HT-29 (cell line): ENCODE data around the gene PHGDH. TPM values are rescaled to one million over a fixed set of nuclear protein-coding genes. Genes with fewer than 3 reads are reported as not detected.
A peak's percentile ranks its signal among the peaks of the same experiment; 100 is the strongest.

ENCODE experiments used
- DNase-seq: peaks from one replicate; pipeline ENCODE4 v3.0.0-alpha.2; 2015; ENCODE audit warnings: low spot score
- total RNA-seq: library from RNA; depleted of rRNA; stranded (reverse); fragments of >200 nt; shearing (Covaris generic); gene quantifications from 2 replicates; pipeline ENCODE4 v1.2.3, GENCODE V29; 2014

PHGDH gene
- total RNA-seq, 1 experiment from 2014 or later, result 59.1 TPM

- no peak for DNase-seq
Measured at GRCh38 chr1:119731741-119732430, 20.2 kb downstream of the PHGDH start.

DNA sequence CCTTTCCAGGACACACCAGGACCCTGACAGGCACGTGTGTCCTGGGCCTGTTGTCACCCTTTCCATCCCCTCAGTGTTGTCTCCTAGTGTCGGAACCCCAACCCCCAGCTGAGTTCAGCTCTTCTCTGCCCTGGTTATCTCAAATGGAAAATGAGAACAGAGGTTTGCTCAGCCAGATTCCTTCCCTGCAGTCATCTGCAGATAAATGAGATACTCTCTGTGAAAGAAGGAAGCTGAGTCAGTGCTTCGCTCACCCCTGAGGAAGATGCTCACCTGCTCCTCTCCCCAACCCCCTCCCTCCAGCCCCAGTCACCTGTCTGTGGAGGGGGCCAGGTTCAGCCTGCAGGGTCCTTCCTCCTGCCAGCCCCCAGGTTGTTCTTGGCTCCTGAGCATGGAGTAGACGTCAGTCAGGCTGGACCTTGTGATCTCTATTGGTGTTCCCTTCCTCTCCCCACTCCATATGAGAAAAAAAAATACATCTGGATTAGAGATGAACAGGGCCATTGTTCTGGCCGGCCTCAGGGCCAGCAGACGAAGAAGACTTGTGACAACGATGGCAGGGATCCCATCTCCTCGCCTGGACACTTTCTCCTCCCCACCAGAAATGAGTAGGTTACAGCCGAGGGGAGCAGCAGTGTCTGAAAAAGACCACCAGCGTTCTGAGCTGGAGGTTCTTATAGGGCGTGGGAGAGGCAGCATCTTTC lies 20.9 kb downstream of the PHGDH start:
- no peak for DNase-seq

- no peak for DNase-seq
Measured at GRCh38 chr1:119733754-119734153, 22.0 kb downstream of the PHGDH start.

- no peak for DNase-seq
Measured at GRCh38 chr1:119735217-119735616, 23.5 kb downstream of the PHGDH start.

DNA sequence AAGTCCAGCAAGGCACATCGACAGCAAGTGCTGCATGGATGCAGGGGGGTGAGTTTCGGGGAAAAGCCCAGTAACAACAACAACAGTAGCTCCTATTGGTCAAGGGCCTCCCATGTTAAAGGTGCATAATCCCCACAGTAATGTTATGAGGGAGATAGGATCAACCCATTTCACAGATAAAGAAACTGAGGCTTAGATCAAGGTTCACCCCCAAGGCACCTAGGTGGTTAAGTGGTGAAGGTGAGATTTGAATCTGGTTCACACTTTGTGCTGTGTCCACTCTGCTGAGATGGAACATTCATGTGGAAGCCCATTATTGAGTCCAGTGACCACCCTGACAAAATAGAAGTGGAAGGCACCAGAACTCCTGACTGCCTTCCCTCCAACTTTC lies 24.9 kb downstream of the PHGDH start:
- no peak for DNase-seq

- DNase-seq, result peak; percentile 19
Measured at GRCh38 chr1:119737040-119737682, 25.4 kb downstream of the PHGDH start.

- no peak for DNase-seq
Measured at GRCh38 chr1:119738100-119738720, 26.5 kb downstream of the PHGDH start.

- peak; percentile 31 for DNase-seq
Measured at GRCh38 chr1:119739150-119739549, 27.4 kb downstream of the PHGDH start.

DNA sequence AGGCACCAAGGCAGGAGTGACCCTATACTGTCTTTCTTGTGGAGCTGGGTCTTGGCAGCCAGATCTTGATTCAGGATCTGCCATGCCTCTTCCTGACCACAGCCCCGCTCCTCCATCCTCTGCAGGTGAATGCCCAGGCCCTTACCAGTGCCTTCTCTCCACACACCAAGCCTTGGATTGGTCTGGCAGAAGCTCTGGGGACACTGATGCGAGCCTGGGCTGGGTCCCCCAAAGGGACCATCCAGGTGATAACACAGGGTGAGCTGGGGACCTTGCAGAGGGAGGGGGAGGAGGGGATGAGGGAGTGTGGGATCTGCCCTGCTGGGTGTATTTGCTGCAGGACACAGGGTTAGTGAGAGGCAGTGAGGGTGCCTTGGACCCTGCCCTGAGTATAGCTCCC lies 28.5 kb downstream of the PHGDH start:
- no peak for DNase-seq

DNA sequence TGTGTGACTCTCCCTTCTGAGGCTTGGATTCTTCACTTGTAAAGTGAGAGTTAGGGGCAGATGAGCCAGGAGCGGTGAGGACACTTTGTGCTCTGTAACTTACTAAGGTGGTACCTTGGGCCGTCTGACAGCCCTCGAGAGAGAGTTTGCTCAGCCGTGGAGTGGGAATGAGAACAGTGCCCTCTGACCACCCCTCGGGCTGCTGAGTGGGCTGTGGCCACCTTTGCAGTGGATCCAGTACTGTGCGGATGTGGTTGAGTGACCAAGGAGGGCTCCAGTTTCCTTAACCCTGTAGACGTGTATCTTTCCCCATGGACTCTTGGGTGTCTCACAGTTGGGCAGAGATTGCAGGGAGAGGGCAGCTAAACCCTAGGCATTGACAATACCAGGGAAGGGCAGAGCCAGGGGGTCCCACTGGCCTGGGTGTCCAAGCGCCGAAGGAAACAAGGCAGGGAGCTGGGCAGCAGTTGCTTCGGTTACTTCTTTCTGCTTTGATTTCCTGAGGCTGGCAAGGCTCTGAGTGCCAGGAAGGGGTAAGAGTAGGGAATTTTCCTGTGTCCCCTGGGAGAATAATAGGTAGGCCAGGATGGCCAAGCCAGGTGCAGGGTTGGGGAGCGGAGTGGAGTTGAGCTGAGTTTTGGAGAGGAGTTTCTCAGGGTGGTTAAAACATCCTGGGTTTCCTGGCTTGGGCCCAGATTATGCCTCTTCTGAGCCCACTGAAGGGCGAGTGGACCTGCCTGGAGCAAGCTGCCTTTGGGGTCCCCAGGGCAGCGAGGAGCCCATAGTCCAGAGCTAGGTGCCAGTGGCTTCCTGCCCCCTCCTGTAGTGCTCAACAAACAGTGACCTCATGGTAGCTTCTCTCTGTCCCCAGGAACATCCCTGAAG lies 29.4 kb downstream of the PHGDH start:
- no peak for DNase-seq

DNA sequence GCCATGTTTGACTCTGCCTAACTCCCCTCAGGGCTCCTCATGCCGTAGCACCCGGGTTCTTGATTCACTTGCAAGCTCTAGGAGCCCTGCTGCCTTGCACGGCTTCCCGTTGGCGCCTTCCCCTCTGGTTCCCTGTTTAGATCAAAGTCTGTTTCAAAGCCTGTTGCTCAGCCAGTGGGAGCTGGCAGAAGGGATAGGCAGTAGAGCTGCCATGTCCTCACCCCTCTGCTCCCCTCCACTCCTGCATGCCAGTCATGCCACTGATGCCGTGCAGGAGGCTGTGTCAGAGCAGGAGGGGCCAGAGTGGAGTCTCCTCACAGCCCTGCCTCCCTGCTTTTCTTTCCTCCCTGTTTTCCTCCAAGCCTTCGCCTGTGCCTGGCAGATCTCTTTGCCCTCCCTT lies 30.5 kb downstream of the PHGDH start:
- DNase-seq, result no peak

DNA sequence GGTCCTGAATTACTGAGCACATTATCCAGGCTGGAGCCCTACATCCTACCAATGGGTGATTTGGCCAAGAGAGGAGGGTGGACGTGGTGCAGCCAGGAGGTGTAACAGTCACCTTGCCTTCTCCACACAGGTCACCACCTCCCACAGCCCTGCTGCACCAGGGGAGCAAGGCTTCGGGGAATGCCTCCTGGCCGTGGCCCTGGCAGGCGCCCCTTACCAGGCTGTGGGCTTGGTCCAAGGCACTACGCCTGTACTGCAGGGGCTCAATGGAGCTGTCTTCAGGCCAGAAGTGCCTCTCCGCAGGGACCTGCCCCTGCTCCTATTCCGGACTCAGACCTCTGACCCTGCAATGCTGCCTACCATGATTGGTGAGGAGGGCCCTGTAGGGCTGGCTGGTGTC lies 30.9 kb downstream of the PHGDH start:
- no peak for DNase-seq

GRCh38 chr1:119743308-119743707 lies 31.6 kb downstream of the PHGDH start:
- DNase-seq, result no peak

- peak; percentile 94 for DNase-seq
Measured at GRCh38 chr1:119743776-119744597, 32.3 kb downstream of the PHGDH start.

DNA sequence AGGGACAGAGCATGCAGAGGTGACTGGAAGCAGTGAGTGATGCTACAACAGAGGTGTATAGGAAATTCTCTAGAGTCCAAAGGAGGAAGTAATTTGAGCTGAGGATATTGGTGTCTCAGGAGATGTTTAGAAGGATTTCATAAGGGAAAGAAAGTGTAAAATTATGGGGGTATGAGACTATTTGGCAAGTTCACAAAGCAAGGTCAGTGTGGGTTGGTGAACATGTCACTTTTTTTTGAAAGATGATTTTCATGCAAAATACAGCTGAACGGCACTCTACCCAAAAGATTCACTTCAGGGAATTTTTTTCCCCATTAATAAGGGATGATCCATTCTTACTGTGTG lies 32.8 kb downstream of the PHGDH start:
- DNase-seq, result no peak

DNA sequence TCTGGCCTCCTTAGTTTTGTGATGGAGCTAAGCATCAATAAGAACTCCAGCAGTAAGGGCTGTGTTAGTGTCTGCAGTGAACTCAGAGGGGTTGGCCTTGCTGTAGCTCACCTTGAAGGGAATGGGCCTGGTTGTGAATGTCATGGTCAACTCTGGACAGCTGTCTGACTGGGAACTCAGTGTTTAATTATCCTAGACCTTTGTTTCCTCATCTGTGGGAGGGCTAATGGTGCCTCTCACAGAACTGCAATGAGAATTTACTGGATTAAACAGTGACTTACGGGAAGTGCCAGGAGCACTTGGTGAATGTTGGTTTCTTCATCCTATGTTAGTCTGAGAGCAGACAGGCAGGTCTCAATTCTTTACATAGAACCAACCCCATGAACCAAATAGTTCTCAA lies 33.3 kb downstream of the PHGDH start:
- no peak for DNase-seq

GRCh38 chr1:119747451-119747850 lies 35.7 kb downstream of the PHGDH start:
- DNase-seq, result no peak

- no peak for DNase-seq
Measured at GRCh38 chr1:119748040-119748439, 36.3 kb downstream of the PHGDH start.

DNA sequence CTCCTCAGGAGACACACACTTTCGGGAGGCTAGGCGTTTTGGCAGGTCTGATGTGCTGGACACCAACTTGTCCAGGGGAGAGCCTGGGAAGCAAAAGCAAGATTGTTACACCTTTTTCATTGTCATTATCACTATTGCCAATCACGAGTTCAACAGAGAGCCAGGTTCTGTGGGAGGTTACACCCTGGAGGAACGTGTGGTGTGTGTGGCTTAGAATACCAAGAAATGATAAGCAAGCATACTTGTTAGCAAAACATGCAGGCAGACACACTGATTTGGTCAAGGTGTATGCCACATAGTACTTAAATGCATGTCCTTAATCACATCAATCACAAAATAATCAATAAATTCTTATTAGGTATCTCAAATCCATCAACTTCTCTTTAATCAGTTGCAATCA lies 40.9 kb downstream of the PHGDH start:
- no peak for DNase-seq

DNA sequence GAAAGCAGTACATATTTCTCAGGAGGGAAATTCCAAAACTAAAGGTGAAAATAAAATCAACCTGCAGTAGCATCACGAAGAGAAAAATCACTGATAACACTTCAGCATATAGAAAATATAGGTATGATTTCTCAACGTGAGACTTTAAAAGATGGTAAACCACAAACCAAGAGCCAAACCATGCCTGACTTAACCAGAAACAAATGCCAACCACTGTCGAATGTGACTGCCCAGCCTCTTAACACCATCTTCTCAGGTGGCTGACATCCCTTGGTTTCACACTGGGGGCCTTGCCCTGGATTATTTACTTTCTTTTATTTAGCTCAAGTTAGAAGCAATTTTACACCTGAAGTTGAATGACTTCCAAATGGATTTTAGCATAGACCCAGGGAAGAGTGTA lies 46.9 kb downstream of the PHGDH start:
- no peak for DNase-seq

GRCh38 chr1:119762409-119762808 lies 50.7 kb downstream of the PHGDH start:
- DNase-seq, result no peak
